SK-N-SH (cell line): ENCODE measurements around the gene MYO10. TPM values are rescaled to one million over a fixed set of nuclear protein-coding genes. Genes with fewer than 3 reads are reported as not detected.

ENCODE experiments used
- CTCF ChIA-PET: fragments of 300-600, 350-600 bp; formaldehyde crosslinking; extraction: SDS; loops from one replicate; lab custom pipeline; 2021; lab: Yijun Ruan, JAX
- POLR2A ChIA-PET: fragments of 350-600 bp; sonication (Branson Sonifier 250); formaldehyde crosslinking; extraction: SDS; loops from one replicate; lab custom pipeline; 2020; ENCODE audit warnings: antibody characterized with exemption, inconsistent platforms; lab: Yijun Ruan, JAX
- DNase-seq: peaks from one replicate; pipeline ENCODE4 v3.0.0; 2012
- H2AFZ ChIP-seq: fragments of 200-600 bp; sonication (generic); 2 replicates; pipeline ENCODE4 v1.8.1; 2016; ENCODE audit warnings: antibody characterized with exemption, mild to moderate bottlenecking, low read depth
- H3F3A ChIP-seq: fragments of 200-600 bp; sonication (generic); replicated peaks from 2 replicates; pipeline ENCODE3; 2016; ENCODE audit warnings: antibody characterized with exemption, mild to moderate bottlenecking; ENCODE audit not compliant: insufficient read depth
- H3K27ac ChIP-seq, 2 experiments: fragments of 200-500 bp in 1 of 2; fragments of 200-600 bp in 1 of 2; sonication (Bioruptor generic) in 1 of 2; sonication (generic), shearing (Covaris generic) in 1 of 2; 2 replicates each; pipeline versions ENCODE4 v1.5.1 to v1.6.1; 2014 to 2016; ENCODE audit warnings: low read depth in 2 of 2, inconsistent platforms in 1 of 2, low read length in 1 of 2, mild to moderate bottlenecking in 1 of 2, mixed read lengths in 1 of 2
- H3K27me3 ChIP-seq: fragments of 200-600 bp; sonication (generic), shearing (Covaris generic); 2 replicates; pipeline ENCODE4 v1.6.1; 2016; ENCODE audit warnings: mixed run types; ENCODE audit not compliant: insufficient read depth
- H3K36me3 ChIP-seq, 2 experiments: fragments of 200-500 bp in 1 of 2; fragments of 200-600 bp in 1 of 2; sonication (Bioruptor generic) in 1 of 2; sonication (generic) in 1 of 2; replicated peaks in 1 of 2; 2 replicates each; pipeline versions ENCODE3 to v1.5.1; 2014 to 2016; ENCODE audit warnings: low read length in 1 of 2, mild to moderate bottlenecking in 1 of 2; ENCODE audit not compliant: insufficient read depth in 2 of 2, control insufficient read depth in 1 of 2
- H3K4me1 ChIP-seq, 2 experiments: fragments of 200-500 bp in 1 of 2; fragments of 200-600 bp in 1 of 2; sonication (Bioruptor generic) in 1 of 2; sonication (generic), shearing (Covaris generic) in 1 of 2; 2 replicates each; pipeline versions ENCODE4 v1.5.1 to v1.6.1; 2014 to 2016; ENCODE audit warnings: low read depth in 1 of 2, low read length in 1 of 2, mixed run types in 1 of 2; ENCODE audit not compliant: insufficient read depth in 2 of 2, control insufficient read depth in 1 of 2
- H3K4me2 ChIP-seq: fragments of 200-600 bp; sonication (generic), shearing (Covaris generic); 2 replicates; pipeline ENCODE4 v1.6.1; 2017; ENCODE audit warnings: mixed run types
- H3K4me3 ChIP-seq, 2 experiments: fragments of 200-500 bp in 1 of 2; fragments of 200-600 bp in 1 of 2; sonication (Bioruptor generic) in 1 of 2; sonication (generic), shearing (Covaris generic) in 1 of 2; 2 replicates each; pipeline versions ENCODE4 v1.5.1 to v1.8.1; 2014 to 2016; ENCODE audit warnings: low read depth in 2 of 2, inconsistent platforms in 1 of 2, low read length in 1 of 2, mild to moderate bottlenecking in 1 of 2, mixed read lengths in 1 of 2, moderate library complexity in 1 of 2
- H3K79me2 ChIP-seq: fragments of 200-600 bp; sonication (generic); 2 replicates; pipeline ENCODE4 v1.8.1; 2017; ENCODE audit warnings: mild to moderate bottlenecking; ENCODE audit not compliant: insufficient read depth
- H3K9ac ChIP-seq: fragments of 200-600 bp; sonication (generic); 2 replicates; pipeline ENCODE4 v1.6.1; 2017; ENCODE audit warnings: mixed run types
- H3K9me2 ChIP-seq: fragments of 200-600 bp; sonication (generic); 2 replicates; pipeline ENCODE4 v1.6.1; 2017; ENCODE audit warnings: mixed run types
- H3K9me3 ChIP-seq: fragments of 200-600 bp; sonication (generic); 2 replicates; pipeline ENCODE4 v1.6.1; 2017; ENCODE audit warnings: mixed run types, mild to moderate bottlenecking, moderate library complexity
- H4K20me1 ChIP-seq: fragments of 200-600 bp; sonication (generic); 2 replicates; pipeline ENCODE4 v1.6.1; 2017; ENCODE audit warnings: mild to moderate bottlenecking, mixed run types; ENCODE audit not compliant: insufficient read depth
- FOSL2 ChIP-seq: IDR thresholded peaks from 2 replicates; pipeline ENCODE4 v1.4.0; 2012; ENCODE audit warnings: low read depth, mild to moderate bottlenecking, moderate library complexity, borderline replicate concordance
- FOXJ3 ChIP-seq: sonication (generic); formaldehyde crosslinking; IDR thresholded peaks from 2 replicates; pipeline ENCODE4 v1.5.1; 2020; ENCODE audit warnings: mild to moderate bottlenecking, missing genetic modification reagents
- FOXM1 ChIP-seq: IDR thresholded peaks from 2 replicates; pipeline ENCODE4 v1.4.0; 2012; ENCODE audit warnings: low read depth, mild to moderate bottlenecking
- MEF2A ChIP-seq: IDR thresholded peaks from 2 replicates; pipeline ENCODE4 v1.4.0; 2012; ENCODE audit warnings: low read depth, borderline replicate concordance
- NFIC ChIP-seq: IDR thresholded peaks from 2 replicates; pipeline ENCODE4 v1.4.0; 2012; ENCODE audit warnings: borderline replicate concordance
- POLR2AphosphoS5 ChIP-seq: IDR thresholded peaks from 2 replicates; pipeline ENCODE4 v1.6.1; 2012; ENCODE audit warnings: low read depth, low read length
- RCOR1 ChIP-seq: fragments of 150-350 bp; IDR thresholded peaks from 2 replicates; pipeline ENCODE4 v1.6.1; 2017; ENCODE audit warnings: antibody characterized with exemption, low read length
- REST ChIP-seq: IDR thresholded peaks from 2 replicates; pipeline ENCODE4 v1.6.1; 2012; ENCODE audit warnings: mild to moderate bottlenecking, low read depth, low read length, moderate library complexity
- SMC3 ChIP-seq: IDR thresholded peaks from 2 replicates; pipeline ENCODE4 v1.6.1; 2012; ENCODE audit warnings: low read depth, low read length, improper control_type of control experiment
- TAF1 ChIP-seq: IDR thresholded peaks from 2 replicates; pipeline ENCODE4 v1.6.1; 2012; ENCODE audit warnings: low read depth, mild to moderate bottlenecking, low read length, moderate library complexity, borderline replicate concordance
- TEAD4 ChIP-seq: IDR thresholded peaks from 2 replicates; pipeline ENCODE4 v1.4.0; 2012; ENCODE audit warnings: mild to moderate bottlenecking, borderline replicate concordance; ENCODE audit not compliant: insufficient read depth
- WGBS: methylation state at CpG from one replicate; pipeline ENCODE4 v1.1.6; 2017; ENCODE audit warnings: low lambda C conversion rate; 5-methylcytosine and 5-hydroxymethylcytosine counted together
- polyA plus RNA-seq, 3 experiments: library from polyadenylated mRNA; depleted of rRNA; stranded (reverse); fragments of >200 nt; gene quantifications; 2 replicates each; pipeline ENCODE4 v1.2.3, GENCODE V29; 2012
- TF ChIP-seq, protein P1 (sequence below): fragments of 150-350 bp; IDR thresholded peaks from 2 replicates; pipeline ENCODE4 v1.6.1; 2017; ENCODE audit warnings: antibody characterized with exemption, low read length, low read depth, borderline replicate concordance
- TF ChIP-seq, protein P2 (sequence below): IDR thresholded peaks from 2 replicates; pipeline ENCODE4 v1.4.0; 2012; ENCODE audit warnings: low read depth, borderline replicate concordance
- TF ChIP-seq, protein P3 (sequence below): IDR thresholded peaks from 2 replicates; pipeline ENCODE4 v1.4.0; 2012; ENCODE audit warnings: low read depth, borderline replicate concordance

The MYO10 gene
- polyA plus RNA-seq, 1 of the 3 experiments (the other 2 are of a cell fraction) = 8.1 TPM

DNA sequence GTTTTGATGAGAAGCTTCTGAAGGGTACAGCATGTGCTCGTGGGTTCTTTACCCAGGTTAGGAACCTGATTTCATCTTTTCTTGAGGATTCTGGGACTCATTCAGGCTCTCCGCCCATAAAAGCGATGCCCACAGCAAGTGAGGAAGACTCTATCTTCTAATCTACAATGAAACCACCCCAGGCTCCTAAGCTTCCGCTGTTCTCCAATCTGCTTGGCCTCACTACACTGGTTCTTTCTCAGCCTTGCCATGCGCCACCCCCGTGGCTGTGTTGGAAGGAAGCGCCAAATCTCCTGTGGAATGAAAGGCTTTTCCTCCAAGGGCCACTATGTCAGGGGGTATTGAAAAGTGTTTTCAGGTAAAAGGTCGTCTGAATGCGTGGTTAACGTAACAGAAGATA is 135.6 kb downstream of the MYO10 start:
- no peak overlapping the region for H3K4me2 ChIP-seq
- peaks cover 8% of the 10 kb centered on the region for H3F3A ChIP-seq
- no peak for DNase-seq
- H3K9me2 ChIP-seq = no peaks in the 10 kb centered on the region
- H3K79me2 ChIP-seq = peaks cover 100% of the 10 kb centered on the region
- H3K4me1 ChIP-seq = peaks cover 0 to 5% of the 10 kb centered on the region in 2 experiments; a peak in 1 of 4 replicates
- no peak for TF ChIP-seq NFIC
- H3K9me3 ChIP-seq = no peaks in the 10 kb centered on the region
- H3K27me3 ChIP-seq = no peaks in the 10 kb centered on the region
- H4K20me1 ChIP-seq = peaks cover 83% of the 10 kb centered on the region
- H3K9ac ChIP-seq = no peak overlapping the region
- H3K27ac ChIP-seq = no peak overlapping the region
- ChIA-PET POLR2A (no interaction called here), CTCF (interaction anchor here (0.9 to 5.2 kb wide), 4 partner anchors 9 to 390 kb away, joined by 3 to 30 read pairs (median 4); no protein-coding TSS in a partner anchor)
- H3K4me3 ChIP-seq = no peak overlapping the region
- peaks cover 0 to 5% of the 10 kb centered on the region in 2 experiments for H3K36me3 ChIP-seq
- no peak overlapping the region for H2AFZ ChIP-seq
- WGBS = 95% methylated on average over 10 of the region's 10 CpGs

DNA sequence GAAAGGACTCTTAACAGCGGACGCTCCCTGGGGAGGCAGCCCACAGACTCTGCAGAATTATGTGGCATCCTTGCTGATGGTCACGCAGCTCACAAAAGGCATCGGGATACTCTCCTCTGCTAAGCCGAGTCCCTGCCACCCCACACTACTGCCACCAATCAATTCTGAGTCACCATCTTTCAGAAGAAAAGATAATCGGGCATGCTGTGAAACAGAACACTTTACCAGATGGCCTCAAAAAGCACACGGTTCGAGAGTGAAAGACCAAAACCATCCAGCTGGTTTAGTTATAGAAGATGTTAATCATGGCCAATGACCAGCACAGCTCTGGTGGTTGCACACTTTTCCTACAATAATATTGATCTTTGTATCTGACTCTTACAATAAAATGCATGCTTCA is 136.3 kb downstream of the MYO10 start:
- Histone ChIP-seq H3K36me3 (peaks cover 0 to 3% of the 10 kb centered on the region in 2 experiments), H3K9me3 (no peaks in the 10 kb centered on the region), H3K4me1 (peaks cover 0 to 5% of the 10 kb centered on the region in 2 experiments; a peak in 1 of 4 replicates), H4K20me1 (peaks cover 81% of the 10 kb centered on the region), H3K4me3 (no peak overlapping the region), H3K27ac (no peak overlapping the region), H3F3A (peaks cover 8% of the 10 kb centered on the region), H3K9ac (no peak overlapping the region), H3K4me2 (no peak overlapping the region), H3K9me2 (no peaks in the 10 kb centered on the region), H2AFZ (no peak overlapping the region), H3K79me2 (peaks cover 100% of the 10 kb centered on the region), H3K27me3 (no peaks in the 10 kb centered on the region)
- CTCF ChIA-PET = interaction anchor here (1.0 to 5.2 kb wide), 4 partner anchors 9 to 390 kb away, joined by 3 to 30 read pairs (median 4); no protein-coding TSS in a partner anchor
- 91% methylated on average over 8 of the region's 8 CpGs for WGBS
- no peak for TF ChIP-seq TAF1
- no peak for TF ChIP-seq REST
- TF ChIP-seq RCOR1 = no peak
- TF ChIP-seq POLR2AphosphoS5 = no peak
- POLR2A ChIA-PET = no interaction called here
- DNase-seq = peak; percentile 36

DNA sequence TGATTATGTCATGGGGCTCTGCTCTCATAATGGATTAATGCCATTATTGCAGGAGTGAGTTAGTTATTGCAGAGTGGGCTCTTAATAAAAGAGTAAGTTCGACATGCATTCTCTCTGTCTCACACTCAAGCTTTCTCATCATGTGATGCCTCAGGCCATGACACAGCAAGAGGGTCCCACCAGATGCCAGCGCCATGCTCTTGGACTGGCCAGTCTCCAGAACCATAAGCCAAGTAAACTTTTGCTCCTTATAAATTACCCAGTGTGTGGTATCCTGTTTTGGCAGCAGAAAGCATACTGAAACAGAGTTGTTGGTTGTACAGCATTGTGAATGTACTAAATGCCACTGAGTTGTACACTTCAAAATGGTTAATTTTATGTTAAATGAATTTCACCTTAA is 138.1 kb downstream of the MYO10 start:
- Histone ChIP-seq H3K9ac (no peak overlapping the region), H3F3A (peaks cover 9% of the 10 kb centered on the region), H3K9me2 (no peaks in the 10 kb centered on the region), H3K36me3 (peaks cover 0 to 7% of the 10 kb centered on the region in 2 experiments), H3K9me3 (no peaks in the 10 kb centered on the region), H4K20me1 (peaks cover 69% of the 10 kb centered on the region), H3K79me2 (peaks cover 100% of the 10 kb centered on the region), H3K4me2 (no peak overlapping the region), H3K27me3 (no peaks in the 10 kb centered on the region), H3K27ac (no peak overlapping the region), H3K4me3 (no peak overlapping the region), H3K4me1 (peaks cover 0 to 6% of the 10 kb centered on the region in 2 experiments; a peak in 1 of 4 replicates), H2AFZ (no peak overlapping the region)
- no peak for DNase-seq
- ChIA-PET CTCF (interaction anchor here (1.2 to 5.2 kb wide), 2 partner anchors 335 to 392 kb away, joined by 3 to 30 read pairs; no protein-coding TSS in a partner anchor), POLR2A (no interaction called here)
- no peak for TF ChIP-seq FOXJ3 (CRISPR knock-in tag)
- TF ChIP-seq TEAD4 = no peak
- TF ChIP-seq, protein P1, sequence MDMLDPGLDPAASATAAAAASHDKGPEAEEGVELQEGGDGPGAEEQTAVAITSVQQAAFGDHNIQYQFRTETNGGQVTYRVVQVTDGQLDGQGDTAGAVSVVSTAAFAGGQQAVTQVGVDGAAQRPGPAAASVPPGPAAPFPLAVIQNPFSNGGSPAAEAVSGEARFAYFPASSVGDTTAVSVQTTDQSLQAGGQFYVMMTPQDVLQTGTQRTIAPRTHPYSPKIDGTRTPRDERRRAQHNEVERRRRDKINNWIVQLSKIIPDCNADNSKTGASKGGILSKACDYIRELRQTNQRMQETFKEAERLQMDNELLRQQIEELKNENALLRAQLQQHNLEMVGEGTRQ = no peak
- TF ChIP-seq, protein P2, sequence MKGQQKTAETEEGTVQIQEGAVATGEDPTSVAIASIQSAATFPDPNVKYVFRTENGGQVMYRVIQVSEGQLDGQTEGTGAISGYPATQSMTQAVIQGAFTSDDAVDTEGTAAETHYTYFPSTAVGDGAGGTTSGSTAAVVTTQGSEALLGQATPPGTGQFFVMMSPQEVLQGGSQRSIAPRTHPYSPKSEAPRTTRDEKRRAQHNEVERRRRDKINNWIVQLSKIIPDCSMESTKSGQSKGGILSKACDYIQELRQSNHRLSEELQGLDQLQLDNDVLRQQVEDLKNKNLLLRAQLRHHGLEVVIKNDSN = no peak
- TF ChIP-seq MEF2A = no peak
- no peak for TF ChIP-seq FOSL2
- TF ChIP-seq SMC3 = no peak
- TF ChIP-seq FOXM1 = no peak
- TF ChIP-seq NFIC = no peak
- TF ChIP-seq, protein P3, sequence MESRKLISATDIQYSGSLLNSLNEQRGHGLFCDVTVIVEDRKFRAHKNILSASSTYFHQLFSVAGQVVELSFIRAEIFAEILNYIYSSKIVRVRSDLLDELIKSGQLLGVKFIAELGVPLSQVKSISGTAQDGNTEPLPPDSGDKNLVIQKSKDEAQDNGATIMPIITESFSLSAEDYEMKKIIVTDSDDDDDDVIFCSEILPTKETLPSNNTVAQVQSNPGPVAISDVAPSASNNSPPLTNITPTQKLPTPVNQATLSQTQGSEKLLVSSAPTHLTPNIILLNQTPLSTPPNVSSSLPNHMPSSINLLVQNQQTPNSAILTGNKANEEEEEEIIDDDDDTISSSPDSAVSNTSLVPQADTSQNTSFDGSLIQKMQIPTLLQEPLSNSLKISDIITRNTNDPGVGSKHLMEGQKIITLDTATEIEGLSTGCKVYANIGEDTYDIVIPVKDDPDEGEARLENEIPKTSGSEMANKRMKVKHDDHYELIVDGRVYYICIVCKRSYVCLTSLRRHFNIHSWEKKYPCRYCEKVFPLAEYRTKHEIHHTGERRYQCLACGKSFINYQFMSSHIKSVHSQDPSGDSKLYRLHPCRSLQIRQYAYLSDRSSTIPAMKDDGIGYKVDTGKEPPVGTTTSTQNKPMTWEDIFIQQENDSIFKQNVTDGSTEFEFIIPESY = no peak
- 59% methylated on average over 2 of the region's 2 CpGs for WGBS
